Measurements from ENCODE around the gene UBE2R2.
A peak's percentile ranks its signal among the peaks of the same experiment; 100 is the strongest.
"Not testable (repeated sequence)": the region's sequence is repeated elsewhere in the genome, so short reads cannot be mapped to it uniquely, and the experiment has no call there.

The UBE2R2 gene

DNA sequence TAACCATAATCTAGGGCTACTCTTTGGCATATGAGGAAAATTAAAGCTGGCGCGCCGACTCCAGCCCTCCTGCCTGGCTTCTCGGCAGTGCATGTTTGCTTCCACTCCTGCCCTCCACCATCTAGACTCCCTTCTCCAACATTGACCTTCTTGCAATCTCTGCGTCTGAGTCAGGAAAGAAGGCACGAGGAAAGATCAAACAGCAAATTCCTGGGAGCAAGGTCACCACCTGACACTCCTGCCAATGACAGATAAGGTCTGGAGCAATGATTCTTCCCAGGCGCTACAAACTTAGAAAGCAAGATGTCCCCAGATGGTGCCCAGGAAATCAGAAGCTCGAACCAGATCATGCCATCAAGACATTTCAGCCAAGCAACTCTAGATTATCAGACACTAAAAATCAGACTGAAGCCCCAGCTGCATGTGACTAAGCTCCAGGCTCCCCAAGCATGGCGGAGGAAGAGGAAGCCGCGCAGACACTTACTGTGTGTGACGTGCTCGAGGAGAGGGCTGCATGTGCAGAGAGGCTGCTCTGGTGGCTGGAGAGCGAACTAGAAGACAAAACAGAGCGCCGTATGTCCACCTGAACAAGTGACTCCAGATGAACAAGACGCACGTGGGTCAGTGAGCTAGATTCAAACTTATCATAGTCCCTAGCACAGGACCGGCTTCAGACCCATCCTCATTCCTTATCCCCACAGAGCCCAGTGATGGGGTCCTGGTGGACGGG lies 115.3 kb downstream of the UBE2R2 start:
- no peak for DNase-seq

GRCh38 chr9:33934188-33934878 lies 117.4 kb downstream of the UBE2R2 start:
- DNase-seq, result no peak

- no peak for DNase-seq
Measured at GRCh38 chr9:33939924-33940874, 123.2 kb downstream of the UBE2R2 start.

DNA sequence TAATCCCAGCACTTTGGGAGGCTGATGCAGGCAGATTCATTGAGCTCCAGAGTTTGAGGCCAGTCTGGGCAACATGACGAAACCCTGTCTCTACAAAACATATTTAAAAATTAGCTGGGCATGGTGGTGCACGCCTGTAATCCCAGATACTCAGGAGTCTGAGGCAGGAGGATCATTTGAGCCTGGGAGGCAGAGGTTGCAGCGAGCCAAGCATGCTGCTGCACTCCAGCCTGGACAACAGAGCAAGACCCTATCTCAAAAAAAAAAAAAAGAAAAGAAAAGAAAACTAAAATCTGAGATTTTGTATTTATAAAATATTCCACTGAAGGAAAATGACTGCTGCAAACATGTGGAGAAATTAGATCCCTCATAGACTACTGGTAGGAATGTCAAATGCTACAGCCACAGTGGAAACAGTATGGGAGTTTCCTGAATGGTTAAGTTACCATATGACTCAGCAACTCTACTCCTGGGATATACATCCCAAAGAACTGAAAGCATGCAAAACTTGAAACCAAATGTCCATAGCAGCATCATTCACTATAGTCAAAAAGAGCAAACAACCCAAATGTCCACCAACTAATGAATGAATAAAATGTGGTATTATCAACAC lies 125.6 kb downstream of the UBE2R2 start:
- DNase-seq, result peak in 1 of 2 experiments; percentile 42

DNA sequence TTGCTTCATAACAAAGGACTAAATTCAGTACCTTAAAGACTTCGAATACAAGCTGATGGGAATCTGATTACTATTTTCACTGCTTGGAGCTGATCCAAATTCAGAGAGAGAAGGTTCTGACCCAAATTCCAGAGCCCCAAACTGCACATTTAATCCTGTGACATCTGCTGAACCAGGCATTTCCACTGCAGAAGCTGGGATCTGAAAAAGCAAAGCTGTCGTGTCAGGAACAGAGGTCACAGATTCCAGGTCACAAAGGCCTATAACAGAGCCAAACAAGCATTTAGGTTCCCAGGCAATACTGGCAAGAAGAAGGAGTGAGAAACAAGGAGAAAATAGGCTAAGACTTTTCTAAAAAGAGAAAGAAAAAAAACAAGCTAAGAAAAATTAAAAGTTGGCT lies 126.4 kb downstream of the UBE2R2 start:
- DNase-seq, result no peak

DNA sequence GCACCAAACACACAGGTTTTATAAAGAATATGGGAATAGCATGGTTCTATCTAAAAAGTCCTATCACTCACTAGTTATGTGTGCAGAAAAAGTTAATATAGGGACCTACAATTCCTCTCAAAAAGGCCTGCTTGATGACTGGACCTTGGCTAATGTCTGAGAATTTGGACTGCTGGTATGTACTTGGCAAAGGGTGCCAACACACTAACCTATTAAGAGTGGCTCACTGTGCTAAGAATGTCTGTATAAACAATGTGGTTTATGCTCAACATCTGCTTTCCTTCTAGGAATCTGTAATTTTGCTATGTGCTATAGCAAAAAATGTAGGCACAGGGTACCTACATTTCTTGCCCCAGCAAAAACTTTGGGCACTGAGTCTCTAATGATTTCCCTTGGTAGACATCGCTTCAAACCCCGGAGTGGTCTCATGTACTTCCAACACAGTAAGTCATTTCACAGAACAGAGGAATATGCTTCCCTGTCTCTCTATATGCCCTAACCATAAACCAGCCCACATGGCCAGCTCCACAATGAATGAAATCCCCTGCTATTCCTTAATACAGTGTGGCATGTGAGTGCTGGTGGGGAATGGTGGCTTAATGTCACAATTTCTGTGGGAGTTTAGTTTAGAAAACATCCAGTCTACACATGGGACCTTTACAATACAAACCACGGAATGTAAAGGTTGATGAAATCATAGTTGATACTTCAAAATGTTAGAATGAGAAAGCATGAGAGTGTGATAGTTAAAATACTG lies 130.0 kb downstream of the UBE2R2 start:
- peak; percentile 36 to 74 for DNase-seq

DNA sequence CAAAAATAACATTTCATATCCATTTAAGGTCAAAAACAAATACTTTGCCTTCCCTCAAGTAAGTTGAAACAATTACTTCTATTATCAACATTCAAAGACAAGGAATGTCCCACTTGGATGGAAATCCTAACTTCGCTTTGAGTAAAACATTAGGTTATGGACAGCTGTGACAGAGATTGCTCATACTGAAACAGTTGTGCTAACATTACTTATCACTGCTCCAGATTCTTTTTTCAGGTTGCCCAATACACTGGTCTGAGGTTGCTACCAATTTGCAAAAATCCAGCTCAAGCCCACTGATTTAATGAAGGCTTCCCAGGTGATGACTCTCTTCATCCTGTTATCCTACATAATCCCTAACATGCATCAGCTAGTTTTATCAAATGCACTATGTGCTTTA lies 133.4 kb downstream of the UBE2R2 start:
- no peak for DNase-seq

DNA sequence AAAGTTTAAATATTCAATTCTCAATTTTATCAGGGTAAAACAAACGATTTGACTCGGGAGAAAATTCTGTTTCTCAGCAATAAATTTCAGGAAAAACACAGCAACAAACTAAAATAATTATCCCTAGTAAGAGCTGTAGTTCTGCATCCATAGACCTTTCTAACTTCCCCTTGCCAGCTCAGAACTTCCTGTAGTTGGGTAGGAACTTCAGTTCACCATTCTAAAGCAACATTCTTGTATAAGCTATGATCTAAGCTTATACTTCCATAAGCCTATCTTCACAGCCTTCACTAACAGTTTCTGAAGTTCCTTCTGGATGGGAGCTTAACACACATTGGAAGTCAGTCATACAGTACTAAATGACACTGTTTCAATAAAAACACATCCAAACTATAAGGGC lies 135.1 kb downstream of the UBE2R2 start:
- DNase-seq, result no peak

- no peak for DNase-seq
Measured at GRCh38 chr9:33956544-33956943, 139.6 kb downstream of the UBE2R2 start.

DNA sequence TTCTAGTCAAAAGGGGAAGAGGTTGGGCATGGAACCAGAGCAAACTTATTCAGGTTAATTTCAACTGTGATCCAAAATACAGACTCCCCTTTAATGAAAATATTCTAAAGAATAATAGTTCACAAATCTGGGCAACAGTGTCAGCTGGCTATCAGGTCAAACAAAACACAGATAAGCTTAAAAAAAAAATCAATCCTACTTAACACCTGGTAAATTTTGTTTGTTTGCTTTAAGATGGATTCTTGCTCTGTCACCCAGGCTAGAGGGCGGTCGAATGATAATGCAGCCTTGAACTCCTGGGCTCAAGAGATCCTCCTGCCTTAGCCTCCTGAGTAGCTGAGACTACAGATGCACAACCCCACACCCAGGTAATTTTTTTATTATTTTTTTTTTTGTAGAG lies 142.8 kb downstream of the UBE2R2 start:
- DNase-seq, result no peak

DNA sequence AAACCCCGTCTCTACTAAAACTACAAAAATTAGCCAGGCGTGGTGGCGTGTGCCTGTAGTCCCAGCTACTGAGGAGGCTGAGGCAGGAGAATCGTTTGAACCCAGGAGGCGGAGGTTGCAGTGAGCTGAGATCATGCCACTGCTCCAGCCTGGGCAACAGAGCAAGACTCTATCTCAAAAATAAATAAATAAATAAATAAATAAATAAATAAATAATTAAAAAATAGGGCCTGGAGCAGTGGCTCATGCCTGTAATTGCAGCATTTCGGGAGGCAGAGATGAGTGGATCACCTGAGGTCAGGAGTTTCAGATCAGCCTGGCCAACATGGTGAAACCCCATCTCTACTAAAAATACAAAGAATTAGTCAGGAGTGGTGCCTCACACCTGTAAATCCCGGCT lies 145.5 kb downstream of the UBE2R2 start:
- DNase-seq, result not testable (repeated sequence)

DNA sequence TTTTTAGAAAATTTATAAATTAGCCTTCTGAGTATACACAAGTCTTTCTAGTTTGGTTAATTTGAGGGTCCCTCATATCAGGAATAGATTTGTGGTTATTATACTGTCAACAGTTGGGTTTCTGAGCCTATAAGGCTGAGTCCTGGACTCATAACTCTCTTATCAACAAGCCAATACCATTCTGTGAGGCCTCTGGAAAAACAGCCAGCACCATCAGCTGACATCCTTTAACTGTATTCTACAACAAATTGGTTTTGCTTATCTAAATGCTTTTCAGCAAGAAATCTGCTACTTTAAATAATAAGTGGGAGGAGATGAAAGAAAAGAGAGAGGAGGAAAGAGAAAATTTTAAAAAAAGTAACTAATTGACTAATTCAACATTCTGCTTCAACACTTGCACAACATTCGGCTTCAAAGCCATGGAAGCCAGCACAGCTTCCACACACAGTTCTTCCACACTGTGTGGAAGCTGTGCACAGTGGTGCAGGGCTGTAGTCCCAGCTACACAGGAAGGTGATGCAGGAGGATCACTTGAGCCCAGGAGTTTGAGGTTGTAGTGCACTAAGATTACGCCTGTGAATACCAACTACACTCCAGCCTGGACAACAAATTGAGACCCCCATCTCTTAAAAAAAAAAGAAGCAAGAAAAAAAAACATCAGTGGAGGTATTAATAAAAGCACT lies 147.3 kb downstream of the UBE2R2 start:
- no peak for DNase-seq

Data from SW 1271 (cell line).